Fibroblast of mammary gland (primary cell): ENCODE measurements around the gene MAFG.

ENCODE experiments used
- DNase-seq: peaks from one replicate; pipeline ENCODE4 v3.0.0-alpha.2; 2010; ENCODE audit warnings: low read depth
- H3K4me3 ChIP-seq: 2 replicates; pipeline ENCODE4 v1.5.1; 2011; ENCODE audit warnings: low read depth, mild to moderate bottlenecking, low read length, moderate library complexity; ENCODE audit not compliant: control insufficient read depth
- CTCF ChIP-seq: conservative IDR thresholded peaks from 2 replicates; pipeline ENCODE4 v1.5.1; 2011; ENCODE audit warnings: low read depth, low read length, inconsistent platforms; ENCODE audit not compliant: control insufficient read depth, insufficient read depth

Gene MAFG

GRCh38 chr17:81926451-81927151, 934 bp downstream of the MAFG start:
- no peak for TF ChIP-seq CTCF
- peak overlapping the region; percentile 71 for H3K4me3 ChIP-seq
- DNase-seq: peak; percentile 78

- H3K4me3 ChIP-seq: peak overlapping the region; percentile 71
- no peak for TF ChIP-seq CTCF
- no peak for DNase-seq
Measured at GRCh38 chr17:81925860-81926450, 1.6 kb downstream of the MAFG start.

- no peak for TF ChIP-seq CTCF
- DNase-seq: no peak
- no peak overlapping the region for H3K4me3 ChIP-seq
Measured at GRCh38 chr17:81924557-81925532, 2.7 kb downstream of the MAFG start.

GRCh38 chr17:81923302-81924260, 4.0 kb downstream of the MAFG start:
- TF ChIP-seq CTCF: no peak
- DNase-seq: peak; percentile 77
- H3K4me3 ChIP-seq: peak overlapping the region; percentile 31

- H3K4me3 ChIP-seq: no peak overlapping the region
- no peak for TF ChIP-seq CTCF
- no peak for DNase-seq
Measured at GRCh38 chr17:81922566-81923301, 4.8 kb downstream of the MAFG start.
